OCI-LY3 (cell line): ENCODE measurements around the gene RAB6A.
A peak's percentile ranks its signal among the peaks of the same experiment; 100 is the strongest.

ENCODE experiments used
- H2AFZ ChIP-seq: fragments of 200-600, 300-600 bp; shearing (Covaris generic); 2 replicates; pipeline ENCODE4 v1.6.0; 2014; ENCODE audit warnings: antibody characterized with exemption, low read depth, low read length
- H3K27ac ChIP-seq: fragments of 200-600, 300-600 bp; sonication (generic); 2 replicates; pipeline ENCODE4 v1.5.1; 2014; ENCODE audit warnings: mild to moderate bottlenecking, low read length, moderate library complexity, mixed read lengths
- H3K27me3 ChIP-seq: fragments of 200-600, 300-600 bp; sonication (generic); 2 replicates; pipeline ENCODE4 v1.6.1; 2014; ENCODE audit warnings: low read depth, low read length, mixed read lengths
- H3K36me3 ChIP-seq: fragments of 200-600, 300-600 bp; sonication (generic); replicated peaks from 2 replicates; pipeline ENCODE3; 2014; ENCODE audit warnings: low read depth, low read length, mixed read lengths
- H3K4me1 ChIP-seq: fragments of 300-600, 200-600 bp; sonication (generic); 2 replicates; pipeline ENCODE4 v1.6.1; 2014; ENCODE audit warnings: low read length, mixed read lengths
- H3K4me2 ChIP-seq: fragments of 200-600, 300-600 bp; sonication (generic); 2 replicates; pipeline ENCODE4 v1.6.1; 2014; ENCODE audit warnings: low read length, mixed read lengths
- H3K4me3 ChIP-seq: fragments of 300-600, 200-600 bp; sonication (generic); 2 replicates; pipeline ENCODE4 v1.5.1; 2014; ENCODE audit warnings: antibody characterized with exemption, mild to moderate bottlenecking, low read length, moderate library complexity
- H3K79me2 ChIP-seq: fragments of 300-600, 200-600 bp; shearing (Covaris generic); 2 replicates; pipeline ENCODE4 v1.6.1; 2014; ENCODE audit warnings: mild to moderate bottlenecking, low read length, mixed read lengths
- H3K9ac ChIP-seq: fragments of 300-600, 200-600 bp; shearing (Covaris generic); 2 replicates; pipeline ENCODE4 v1.6.0; 2014; ENCODE audit warnings: mild to moderate bottlenecking, low read length, moderate library complexity
- H3K9me3 ChIP-seq: fragments of 200-600, 300-600 bp; shearing (Covaris generic); 2 replicates; pipeline ENCODE4 v1.6.1; 2014; ENCODE audit warnings: low read length, mixed read lengths; ENCODE audit not compliant: insufficient read depth
- H4K20me1 ChIP-seq: fragments of 200-600, 300-600 bp; sonication (generic); 2 replicates; pipeline ENCODE4 v1.6.1; 2016; ENCODE audit warnings: low read length, mixed read lengths; ENCODE audit not compliant: insufficient read depth
- EZH2phosphoT487 ChIP-seq: fragments of 200-600 bp; shearing (Covaris generic); IDR thresholded peaks from 2 replicates; pipeline ENCODE4 v1.6.1; 2018; ENCODE audit warnings: antibody characterized with exemption, mixed run types, low read depth
- TF ChIP-seq, protein P1 (sequence below): fragments of 200-600, 300-600 bp; sonication (generic); IDR thresholded peaks from 2 replicates; pipeline ENCODE4 v1.5.1; 2014; ENCODE audit warnings: antibody characterized with exemption, low read length, low read depth

The RAB6A gene

DNA sequence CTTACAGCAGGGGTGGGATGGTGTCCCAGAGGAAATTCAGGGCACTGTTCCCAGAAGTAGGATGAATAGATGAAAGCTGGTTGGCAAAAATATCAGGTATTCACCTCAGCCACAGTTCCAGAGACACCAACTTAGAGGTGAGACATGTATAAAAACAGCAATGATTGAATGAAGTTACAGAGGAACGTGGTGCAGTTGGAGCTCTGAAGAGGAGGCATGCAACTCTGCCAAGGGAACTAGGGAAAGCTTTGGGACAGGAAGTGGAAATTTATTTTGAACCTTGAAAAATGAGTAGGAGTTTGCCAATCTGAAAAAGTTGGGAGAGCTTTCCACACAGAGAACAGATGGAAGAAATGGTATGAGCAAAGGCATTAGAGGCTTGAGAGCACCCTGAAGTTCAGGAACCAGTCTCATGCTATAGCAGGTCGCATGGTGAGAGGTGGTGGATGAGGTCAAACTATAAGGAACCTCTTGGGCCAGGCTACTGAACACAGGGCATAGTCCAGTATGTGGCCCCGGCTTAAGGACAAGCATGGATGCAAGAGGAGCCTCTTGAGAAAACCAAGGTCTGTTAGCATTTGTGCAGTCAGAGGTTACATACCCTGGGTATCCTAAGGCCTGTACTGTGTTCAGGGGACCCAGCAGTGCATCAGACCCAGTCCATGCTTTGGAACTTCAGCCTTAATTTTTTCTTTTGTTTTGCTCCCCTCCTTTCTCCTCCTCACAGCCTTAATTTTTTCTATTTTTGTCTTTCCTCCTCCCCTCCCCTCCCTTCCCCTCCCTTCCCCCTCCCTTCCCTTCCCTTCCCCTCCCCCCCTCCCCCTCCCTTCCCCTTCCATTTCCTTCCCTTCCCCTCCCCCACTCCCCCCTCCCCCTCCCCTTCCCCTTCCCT, 97.0 kb downstream of the RAB6A start:
- H3K4me1 ChIP-seq: peaks cover 12% of the 10 kb centered on the region
- no peak overlapping the region for H3K27ac ChIP-seq
- H3K27me3 ChIP-seq: no peaks in the 10 kb centered on the region
- H3K4me2 ChIP-seq: no peak overlapping the region
- H3K9ac ChIP-seq: no peak overlapping the region
- H3K79me2 ChIP-seq: no peaks in the 10 kb centered on the region
- H3K9me3 ChIP-seq: no peaks in the 10 kb centered on the region
- H3K36me3 ChIP-seq: no peaks in the 10 kb centered on the region
- no peak overlapping the region for H3K4me3 ChIP-seq
- no peak for TF ChIP-seq EZH2phosphoT487
- TF ChIP-seq, protein P1, sequence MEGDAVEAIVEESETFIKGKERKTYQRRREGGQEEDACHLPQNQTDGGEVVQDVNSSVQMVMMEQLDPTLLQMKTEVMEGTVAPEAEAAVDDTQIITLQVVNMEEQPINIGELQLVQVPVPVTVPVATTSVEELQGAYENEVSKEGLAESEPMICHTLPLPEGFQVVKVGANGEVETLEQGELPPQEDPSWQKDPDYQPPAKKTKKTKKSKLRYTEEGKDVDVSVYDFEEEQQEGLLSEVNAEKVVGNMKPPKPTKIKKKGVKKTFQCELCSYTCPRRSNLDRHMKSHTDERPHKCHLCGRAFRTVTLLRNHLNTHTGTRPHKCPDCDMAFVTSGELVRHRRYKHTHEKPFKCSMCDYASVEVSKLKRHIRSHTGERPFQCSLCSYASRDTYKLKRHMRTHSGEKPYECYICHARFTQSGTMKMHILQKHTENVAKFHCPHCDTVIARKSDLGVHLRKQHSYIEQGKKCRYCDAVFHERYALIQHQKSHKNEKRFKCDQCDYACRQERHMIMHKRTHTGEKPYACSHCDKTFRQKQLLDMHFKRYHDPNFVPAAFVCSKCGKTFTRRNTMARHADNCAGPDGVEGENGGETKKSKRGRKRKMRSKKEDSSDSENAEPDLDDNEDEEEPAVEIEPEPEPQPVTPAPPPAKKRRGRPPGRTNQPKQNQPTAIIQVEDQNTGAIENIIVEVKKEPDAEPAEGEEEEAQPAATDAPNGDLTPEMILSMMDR: no peak
- no peaks in the 10 kb centered on the region for H4K20me1 ChIP-seq
- H2AFZ ChIP-seq: no peak overlapping the region

DNA sequence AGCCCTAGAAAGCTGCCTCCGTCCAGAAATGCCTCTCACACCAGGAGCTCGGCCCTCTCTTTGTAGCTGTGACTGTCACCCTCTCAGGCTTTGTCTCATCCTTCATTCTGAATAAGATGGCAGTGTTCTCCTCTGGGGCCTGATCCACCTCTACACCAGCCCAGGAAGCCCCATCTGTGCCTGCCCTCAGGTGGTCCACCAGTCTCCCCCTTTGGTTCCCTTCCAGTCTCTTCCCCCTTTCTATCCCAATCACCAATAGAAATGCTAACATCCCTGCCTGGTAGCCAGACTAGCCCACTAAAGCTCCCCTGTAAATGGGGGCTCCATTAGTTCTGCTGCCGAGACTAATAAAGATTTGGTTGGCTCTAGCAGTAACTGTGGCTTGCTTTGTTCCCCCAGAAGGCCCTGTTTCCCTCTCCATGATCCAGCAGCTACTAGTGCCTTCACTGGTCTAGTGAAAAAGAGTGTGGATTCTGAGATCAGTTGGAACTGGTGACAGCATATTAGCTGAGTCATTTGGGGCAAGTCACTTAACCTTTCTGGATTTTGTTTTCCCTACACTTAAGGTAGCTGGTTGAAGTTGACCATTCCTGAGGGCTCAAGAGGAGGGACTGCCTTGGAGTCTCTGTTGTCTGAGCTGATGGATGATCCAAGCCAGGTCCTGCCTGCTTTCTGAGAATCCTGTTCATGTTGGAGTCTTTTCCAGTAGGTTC, 98.3 kb downstream of the RAB6A start:
- H3K27ac ChIP-seq: no peak overlapping the region
- H3K4me3 ChIP-seq: no peak overlapping the region
- no peaks in the 10 kb centered on the region for H3K36me3 ChIP-seq
- no peaks in the 10 kb centered on the region for H4K20me1 ChIP-seq
- no peaks in the 10 kb centered on the region for H3K9me3 ChIP-seq
- no peak for TF ChIP-seq EZH2phosphoT487
- TF ChIP-seq, protein P1: no peak
- H3K27me3 ChIP-seq: no peaks in the 10 kb centered on the region
- H3K4me2 ChIP-seq: no peak overlapping the region
- no peaks in the 10 kb centered on the region for H3K79me2 ChIP-seq
- H2AFZ ChIP-seq: no peak overlapping the region
- no peak overlapping the region for H3K9ac ChIP-seq
- H3K4me1 ChIP-seq: peaks cover 12% of the 10 kb centered on the region

DNA sequence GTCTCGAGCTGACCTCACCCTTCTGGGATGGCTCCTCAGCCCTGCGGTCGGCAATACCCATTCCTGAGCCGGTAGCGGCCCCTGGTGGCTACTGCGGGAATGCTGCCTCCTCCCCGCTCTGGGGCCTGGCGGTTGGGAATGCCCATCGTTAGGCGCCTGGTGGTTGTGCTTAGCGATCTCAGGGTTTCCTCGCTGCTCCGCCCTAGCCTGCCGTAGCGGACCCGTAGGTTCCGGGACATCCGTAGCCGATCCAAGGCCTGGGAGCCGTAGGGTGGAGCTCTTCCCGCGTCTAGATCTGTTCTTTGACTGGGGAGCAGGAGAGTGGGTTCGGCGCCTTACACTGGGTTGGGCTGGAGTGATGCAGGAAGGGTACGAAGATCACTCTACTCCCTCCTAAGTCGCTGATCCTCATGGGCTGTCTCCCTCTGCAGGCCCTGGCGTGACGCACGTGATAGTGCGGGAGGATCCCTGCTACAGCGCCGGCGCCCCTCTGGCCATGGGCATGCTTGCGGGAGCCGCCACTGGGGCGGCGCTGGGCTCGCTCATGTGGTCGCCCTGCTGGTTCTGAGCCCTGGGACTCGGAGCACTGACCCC, 99.7 kb downstream of the RAB6A start:
- H3K79me2 ChIP-seq: no peaks in the 10 kb centered on the region
- H3K4me3 ChIP-seq: peak overlapping the region; percentile 78
- no peaks in the 10 kb centered on the region for H3K36me3 ChIP-seq
- H3K4me2 ChIP-seq: peak overlapping the region; percentile 93
- TF ChIP-seq, protein P1: peak; percentile 97
- no peak for TF ChIP-seq EZH2phosphoT487
- H3K27ac ChIP-seq: no peak overlapping the region
- H2AFZ ChIP-seq: peak overlapping the region; percentile 91
- peaks cover 6% of the 10 kb centered on the region; the same call in 1 of the 2 replicates for H3K4me1 ChIP-seq
- no peaks in the 10 kb centered on the region for H3K9me3 ChIP-seq
- no peaks in the 10 kb centered on the region for H3K27me3 ChIP-seq
- H4K20me1 ChIP-seq: no peaks in the 10 kb centered on the region
- peak overlapping the region; percentile 56 for H3K9ac ChIP-seq
